ENCODE results near the gene HMGXB4. TPM values are rescaled to one million over a fixed set of nuclear protein-coding genes. Genes with fewer than 3 reads are reported as not detected.

HMGXB4 gene
- total RNA-seq, 4 donors from 2014 or later: 15.0 to 39.3 (median 20.3) TPM

- TF ChIP-seq CTCF (IDR thresholded peaks at IDR 0.05) (no peak), POLR2AphosphoS5 (IDR thresholded peaks at IDR 0.05) (no peak), POLR2A (IDR thresholded peaks at IDR 0.05) (no peak), EP300 (IDR thresholded peaks at IDR 0.05) (no peak)
- WGBS: 90% methylated on average over 8 of the region's 8 CpGs
- no peak overlapping the region for H3K27ac ChIP-seq
- H3K4me3 ChIP-seq: no peak overlapping the region
- DNase-seq (ENCODE audit: low spot score in 2 of 2): no peak
- no peaks in the 10 kb centered on the region for H3K27me3 ChIP-seq
- H3K9me3 ChIP-seq: no peaks in the 10 kb centered on the region
- H3K4me1 ChIP-seq: peaks cover 38% of the 10 kb centered on the region
- no peaks in the 10 kb centered on the region for H3K36me3 ChIP-seq
These were observed 48.3 kb downstream of the HMGXB4 start for GRCh38 chr22:35305525-35306070.

- TF ChIP-seq POLR2AphosphoS5 (IDR thresholded peaks at IDR 0.05) (no peak), EP300 (IDR thresholded peaks at IDR 0.05) (no peak)
- DNase-seq (ENCODE audit: low spot score in 2 of 2): no peak
- H3K36me3 ChIP-seq: no peaks in the 10 kb centered on the region
- peaks cover 36% of the 10 kb centered on the region for H3K4me1 ChIP-seq
- 44% methylated on average over 4 of the region's 4 CpGs for WGBS
- H3K27ac ChIP-seq: no peak overlapping the region
- H3K27me3 ChIP-seq: no peaks in the 10 kb centered on the region
- H3K9me3 ChIP-seq: no peaks in the 10 kb centered on the region
- no peak overlapping the region for H3K4me3 ChIP-seq
These were observed 49.2 kb downstream of the HMGXB4 start for GRCh38 chr22:35306350-35306967.

GRCh38 chr22:35307372-35307771 lies 50.1 kb downstream of the HMGXB4 start:
- WGBS: 83% methylated on average over 9 of the region's 9 CpGs
- TF ChIP-seq POLR2AphosphoS5 (IDR thresholded peaks at IDR 0.05) (no peak), POLR2A (IDR thresholded peaks at IDR 0.05) (no peak), EP300 (IDR thresholded peaks at IDR 0.05) (no peak)
- Histone ChIP-seq H3K27ac (no peak overlapping the region), H3K27me3 (no peaks in the 10 kb centered on the region), H3K36me3 (no peaks in the 10 kb centered on the region), H3K4me1 (peaks cover 38% of the 10 kb centered on the region), H3K9me3 (no peaks in the 10 kb centered on the region), H3K4me3 (no peak overlapping the region)
- DNase-seq (ENCODE audit: low spot score in 2 of 2): peak in 1 of 2 donors; percentile 52

- WGBS: 88% methylated on average over 7 of the region's 7 CpGs
- H3K4me1 ChIP-seq: peaks cover 43% of the 10 kb centered on the region
- TF ChIP-seq CTCF (IDR thresholded peaks at IDR 0.05): no peak
- no peak for TF ChIP-seq EP300 (IDR thresholded peaks at IDR 0.05)
- no peak for TF ChIP-seq POLR2A (IDR thresholded peaks at IDR 0.05)
- TF ChIP-seq POLR2AphosphoS5 (IDR thresholded peaks at IDR 0.05): no peak
- H3K4me3 ChIP-seq: no peak overlapping the region
- H3K27ac ChIP-seq: no peak overlapping the region
- no peaks in the 10 kb centered on the region for H3K36me3 ChIP-seq
- no peaks in the 10 kb centered on the region for H3K9me3 ChIP-seq
- DNase-seq (ENCODE audit: low spot score in 2 of 2): no peak
- no peaks in the 10 kb centered on the region for H3K27me3 ChIP-seq
These were observed 50.6 kb downstream of the HMGXB4 start for GRCh38 chr22:35307892-35308291.

- H3K36me3 ChIP-seq: no peaks in the 10 kb centered on the region
- no peaks in the 10 kb centered on the region for H3K9me3 ChIP-seq
- TF ChIP-seq POLR2AphosphoS5 (IDR thresholded peaks at IDR 0.05): no peak
- TF ChIP-seq CTCF (IDR thresholded peaks at IDR 0.05): no peak
- TF ChIP-seq EP300 (IDR thresholded peaks at IDR 0.05): no peak
- TF ChIP-seq POLR2A (IDR thresholded peaks at IDR 0.05): no peak
- no peaks in the 10 kb centered on the region for H3K27me3 ChIP-seq
- peaks cover 50% of the 10 kb centered on the region for H3K4me1 ChIP-seq
- WGBS: 68% methylated on average over 6 of the region's 6 CpGs
- no peak overlapping the region for H3K4me3 ChIP-seq
- no peak overlapping the region for H3K27ac ChIP-seq
- no peak for DNase-seq (ENCODE audit: low spot score in 2 of 2)
These were observed 51.3 kb downstream of the HMGXB4 start for GRCh38 chr22:35308480-35309021.

All from suprapubic skin (tissue), 4 donors.